ENCODE results near the gene RIPK1. TPM values are rescaled to one million over a fixed set of nuclear protein-coding genes. Genes with fewer than 3 reads are reported as not detected.
A peak's percentile ranks its signal among the peaks of the same experiment; 100 is the strongest.

RIPK1 gene
- total and polyA plus RNA-seq, 9 of the 15 experiments (the other 6 are each of a cell fraction or from before 2014, with no cell fraction given), result 3.8 to 24.9 (median 17.7) TPM

DNA sequence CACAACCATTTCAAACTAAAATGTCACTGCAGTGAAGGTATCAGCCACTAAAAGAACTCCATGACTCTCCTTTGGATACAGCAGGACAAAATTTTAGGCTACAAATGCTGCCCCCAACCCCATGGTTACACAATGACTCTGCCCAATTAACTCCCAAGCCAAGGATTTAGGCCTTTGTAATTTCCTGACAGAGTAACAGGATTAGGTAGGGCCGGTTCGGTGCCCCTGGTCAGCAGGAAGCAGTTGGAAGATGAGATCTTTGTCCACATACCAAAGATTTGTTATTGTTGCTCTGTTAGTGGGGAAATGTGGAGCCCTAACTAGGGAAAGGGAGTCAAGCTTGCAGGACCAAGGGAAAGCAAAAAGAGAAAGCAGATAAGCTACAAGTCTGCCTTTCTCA is 26.7 kb upstream of the RIPK1 start:
- CTCF ChIA-PET (ENCODE audit: low intra/inter-chr PET ratio), result no interaction called here
- Histone ChIP-seq H3K4me2 (ENCODE audit: insufficient read depth, low read length) (no peak overlapping the region), H3K9me3 (replicated peaks; ENCODE audit: control insufficient read depth, insufficient read depth, low read depth, low read length) (peaks cover 3% of the 10 kb centered on the region; the same call in 1 of the 2 replicates), H4K20me1 (replicated peaks; ENCODE audit: control insufficient read depth, insufficient read depth, low read length) (no peaks in the 10 kb centered on the region), H3K27ac (ENCODE audit: extremely low read depth, low read depth, low read length) (no peak overlapping the region), H3K9ac (ENCODE audit: insufficient read depth in 1 of 2, low read depth in 2 of 2, low read length in 2 of 2) (no peak overlapping the region), H3K9me1 (ENCODE audit: control insufficient read depth, insufficient read depth, low read length) (no peaks in the 10 kb centered on the region), H3K36me3 (ENCODE audit: control insufficient read depth, insufficient read depth, low read length) (no peaks in the 10 kb centered on the region), H3K79me2 (ENCODE audit: control insufficient read depth, insufficient read depth, low read length) (no peaks in the 10 kb centered on the region), H3K4me3 (no peak overlapping the region), H3K4me1 (replicated peaks in 1 of 2; ENCODE audit: control insufficient read depth in 2 of 2, insufficient read depth in 2 of 2, low read length in 2 of 2) (no peaks in the 10 kb centered on the region; a peak in 3 of 5 replicates), H2AFZ (ENCODE audit: low read depth, low read length) (0 out of 2 replicates have a peak overlapping the region, but pooled peaks have one; percentile 19), H3K27me3 (ENCODE audit: control insufficient read depth in 2 of 2, insufficient read depth in 2 of 2, low read length in 2 of 2) (no peaks in the 10 kb centered on the region)
- 6% methylated on average over 2 of the region's 2 CpGs for WGBS (ENCODE audit: insufficient coverage, low coverage, missing lambda C conversion rate)
- in situ Hi-C loops (cut with MboI) (no loop called here), intact Hi-C loops (cut with micrococcal nuclease) (no loop called here)
- BruUV-seq (replicated peaks), result no TSS peak
- ATAC-seq, result peak; percentile 24; the same call in 2 of the 3 replicates
- no peak for FAIRE-seq
- no peak for DNase-seq (ENCODE audit: extremely low read depth in 1 of 4, low spot score in 3 of 4)
- POLR2A ChIA-PET, result interaction anchor here (1.0 to 1.2 kb wide), 2 partner anchors 12 to 21 kb away, joined by 3 to 6 read pairs; no protein-coding TSS in a partner anchor
- TF ChIP-seq RNF2 (IDR thresholded peaks at IDR 0.05) (no peak), KAT7 (CRISPR knock-in tag; IDR thresholded peaks at IDR 0.05; ENCODE audit: borderline replicate concordance) (no peak), RFX1 (IDR thresholded peaks at IDR 0.05) (no peak), TFAM (CRISPR knock-in tag; conservative IDR thresholded peaks at IDR 0.05) (no peak), ASH1L (IDR thresholded peaks at IDR 0.05; ENCODE audit: borderline replicate concordance, low read depth, partially characterized antibody) (no peak), XRCC5 (IDR thresholded peaks at IDR 0.05; ENCODE audit: low read depth, low read length) (no peak), DACH1 (IDR thresholded peaks at IDR 0.05; ENCODE audit: partially characterized antibody) (no peak)
- TF ChIP-seq, protein P1, sequence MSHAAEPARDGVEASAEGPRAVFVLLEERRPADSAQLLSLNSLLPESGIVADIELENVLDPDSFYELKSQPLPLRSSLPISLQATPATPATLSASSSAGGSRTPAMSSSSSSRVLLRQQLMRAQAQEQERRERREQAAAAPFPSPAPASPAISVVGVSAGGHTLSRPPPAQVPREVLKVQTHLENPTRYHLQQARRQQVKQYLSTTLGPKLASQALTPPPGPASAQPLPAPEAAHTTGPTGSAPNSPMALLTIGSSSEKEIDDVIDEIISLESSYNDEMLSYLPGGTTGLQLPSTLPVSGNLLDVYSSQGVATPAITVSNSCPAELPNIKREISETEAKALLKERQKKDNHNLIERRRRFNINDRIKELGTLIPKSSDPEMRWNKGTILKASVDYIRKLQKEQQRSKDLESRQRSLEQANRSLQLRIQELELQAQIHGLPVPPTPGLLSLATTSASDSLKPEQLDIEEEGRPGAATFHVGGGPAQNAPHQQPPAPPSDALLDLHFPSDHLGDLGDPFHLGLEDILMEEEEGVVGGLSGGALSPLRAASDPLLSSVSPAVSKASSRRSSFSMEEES (CRISPR knock-in tag; IDR thresholded peaks at IDR 0.05), result no peak
- TF ChIP-seq, protein P2, sequence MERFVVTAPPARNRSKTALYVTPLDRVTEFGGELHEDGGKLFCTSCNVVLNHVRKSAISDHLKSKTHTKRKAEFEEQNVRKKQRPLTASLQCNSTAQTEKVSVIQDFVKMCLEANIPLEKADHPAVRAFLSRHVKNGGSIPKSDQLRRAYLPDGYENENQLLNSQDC (CRISPR knock-in tag; IDR thresholded peaks at IDR 0.05), result no peak
- TF ChIP-seq, protein P3, sequence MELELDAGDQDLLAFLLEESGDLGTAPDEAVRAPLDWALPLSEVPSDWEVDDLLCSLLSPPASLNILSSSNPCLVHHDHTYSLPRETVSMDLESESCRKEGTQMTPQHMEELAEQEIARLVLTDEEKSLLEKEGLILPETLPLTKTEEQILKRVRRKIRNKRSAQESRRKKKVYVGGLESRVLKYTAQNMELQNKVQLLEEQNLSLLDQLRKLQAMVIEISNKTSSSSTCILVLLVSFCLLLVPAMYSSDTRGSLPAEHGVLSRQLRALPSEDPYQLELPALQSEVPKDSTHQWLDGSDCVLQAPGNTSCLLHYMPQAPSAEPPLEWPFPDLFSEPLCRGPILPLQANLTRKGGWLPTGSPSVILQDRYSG (tag; conservative IDR thresholded peaks at IDR 0.05; ENCODE audit: low read depth), result no peak
- TF ChIP-seq, protein P4, sequence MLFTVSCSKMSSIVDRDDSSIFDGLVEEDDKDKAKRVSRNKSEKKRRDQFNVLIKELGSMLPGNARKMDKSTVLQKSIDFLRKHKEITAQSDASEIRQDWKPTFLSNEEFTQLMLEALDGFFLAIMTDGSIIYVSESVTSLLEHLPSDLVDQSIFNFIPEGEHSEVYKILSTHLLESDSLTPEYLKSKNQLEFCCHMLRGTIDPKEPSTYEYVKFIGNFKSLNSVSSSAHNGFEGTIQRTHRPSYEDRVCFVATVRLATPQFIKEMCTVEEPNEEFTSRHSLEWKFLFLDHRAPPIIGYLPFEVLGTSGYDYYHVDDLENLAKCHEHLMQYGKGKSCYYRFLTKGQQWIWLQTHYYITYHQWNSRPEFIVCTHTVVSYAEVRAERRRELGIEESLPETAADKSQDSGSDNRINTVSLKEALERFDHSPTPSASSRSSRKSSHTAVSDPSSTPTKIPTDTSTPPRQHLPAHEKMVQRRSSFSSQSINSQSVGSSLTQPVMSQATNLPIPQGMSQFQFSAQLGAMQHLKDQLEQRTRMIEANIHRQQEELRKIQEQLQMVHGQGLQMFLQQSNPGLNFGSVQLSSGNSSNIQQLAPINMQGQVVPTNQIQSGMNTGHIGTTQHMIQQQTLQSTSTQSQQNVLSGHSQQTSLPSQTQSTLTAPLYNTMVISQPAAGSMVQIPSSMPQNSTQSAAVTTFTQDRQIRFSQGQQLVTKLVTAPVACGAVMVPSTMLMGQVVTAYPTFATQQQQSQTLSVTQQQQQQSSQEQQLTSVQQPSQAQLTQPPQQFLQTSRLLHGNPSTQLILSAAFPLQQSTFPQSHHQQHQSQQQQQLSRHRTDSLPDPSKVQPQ (CRISPR knock-in tag; IDR thresholded peaks at IDR 0.05; ENCODE audit: borderline replicate concordance), result no peak
